CD4-positive, alpha-beta T cell treated with Interleukin-21 for 1 hour (primary cell): ENCODE results near the gene RPL7A.

Experiments used
- DNase-seq: peaks from one replicate; pipeline ENCODE4 v3.0.0-alpha.2; 2020

Gene RPL7A

GRCh38 chr9:133349965-133350616, 2.1 kb downstream of the RPL7A start:
- DNase-seq = no peak

GRCh38 chr9:133351526-133351907, 3.5 kb downstream of the RPL7A start:
- DNase-seq = no peak

- peak; percentile 43 for DNase-seq
Observed at GRCh38 chr9:133351908-133352634, 4.1 kb downstream of the RPL7A start.

- DNase-seq = no peak
Observed at GRCh38 chr9:133352635-133353340, 4.8 kb downstream of the RPL7A start.

GRCh38 chr9:133353548-133353947, 5.5 kb downstream of the RPL7A start:
- no peak for DNase-seq

GRCh38 chr9:133354766-133355165, 6.7 kb downstream of the RPL7A start:
- no peak for DNase-seq

- DNase-seq = no peak
Observed at GRCh38 chr9:133355881-133356357, 7.9 kb downstream of the RPL7A start.

GRCh38 chr9:133356391-133357091, 8.5 kb downstream of the RPL7A start, which contains the start of the genes SURF1 and SURF2:
TSS of gene SURF1 (minus strand) at chr9:133356487. CDS start at chr9:133356453, 34 bp downstream.
TSS of gene SURF2 (plus strand) at chr9:133356550. CDS start at chr9:133356593, 43 bp downstream.
- peak; percentile 89 for DNase-seq

- DNase-seq = no peak
Observed at GRCh38 chr9:133357656-133358055, 9.6 kb downstream of the RPL7A start.

- no peak for DNase-seq
Observed at GRCh38 chr9:133359399-133360175, 11.6 kb downstream of the RPL7A start.

- no peak for DNase-seq
Observed at GRCh38 chr9:133360400-133361393, 12.7 kb downstream of the RPL7A start.

- DNase-seq = no peak
Observed at GRCh38 chr9:133361507-133362092, 13.6 kb downstream of the RPL7A start.

GRCh38 chr9:133362359-133363044, 14.5 kb downstream of the RPL7A start:
- DNase-seq = no peak

GRCh38 chr9:133366435-133366834, 18.4 kb downstream of the RPL7A start:
- no peak for DNase-seq

- no peak for DNase-seq
Observed at GRCh38 chr9:133367221-133367620, 19.2 kb downstream of the RPL7A start.

GRCh38 chr9:133367778-133368177, 19.8 kb downstream of the RPL7A start:
- no peak for DNase-seq

- no peak for DNase-seq
Observed at GRCh38 chr9:133368249-133368881, 20.3 kb downstream of the RPL7A start.

- no peak for DNase-seq
Observed at GRCh38 chr9:133369422-133369821, 21.4 kb downstream of the RPL7A start.

- DNase-seq = no peak
Observed at GRCh38 chr9:133369933-133370332, 21.9 kb downstream of the RPL7A start.
